GM19463 (cell line): Measurements from ENCODE around the gene ME3.
"Not testable (repeated sequence)": the region's sequence is repeated elsewhere in the genome, so short reads cannot be mapped to it uniquely, and the experiment has no call there.

Experiments used
- ATAC-seq: cut with Tn5 transposase; IDR thresholded peaks from one replicate; pipeline ENCODE4 v1.9.1; 2021; ENCODE audit warnings: mild to moderate bottlenecking, moderate library complexity; ENCODE audit not compliant: unreplicated experiment

Gene ME3

GRCh38 chr11:86442827-86443226 is 229.6 kb downstream of the ME3 start:
- ATAC-seq, result no peak

GRCh38 chr11:86442420-86442819 is 230.0 kb downstream of the ME3 start:
- no peak for ATAC-seq

GRCh38 chr11:86440843-86441242 is 231.6 kb downstream of the ME3 start:
- ATAC-seq, result no peak

GRCh38 chr11:86440305-86440716 is 232.1 kb downstream of the ME3 start:
- no peak for ATAC-seq

- no peak for ATAC-seq
These were observed 233.7 kb downstream of the ME3 start for GRCh38 chr11:86438685-86439084.

- ATAC-seq, result no peak
These were observed 236.7 kb downstream of the ME3 start for GRCh38 chr11:86435711-86436110.

GRCh38 chr11:86433361-86434095 is 238.9 kb downstream of the ME3 start:
- ATAC-seq, result not testable (repeated sequence)

GRCh38 chr11:86431258-86431657 is 241.2 kb downstream of the ME3 start:
- no peak for ATAC-seq

- ATAC-seq, result no peak
These were observed 245.0 kb downstream of the ME3 start for GRCh38 chr11:86427441-86427840.

- ATAC-seq, result not testable (repeated sequence)
These were observed 248.9 kb downstream of the ME3 start for GRCh38 chr11:86423488-86423887.

GRCh38 chr11:86422371-86422770 is 250.0 kb downstream of the ME3 start:
- ATAC-seq, result no peak

GRCh38 chr11:86421946-86422345 is 250.5 kb downstream of the ME3 start:
- ATAC-seq, result no peak

- ATAC-seq, result no peak
These were observed 253.5 kb downstream of the ME3 start for GRCh38 chr11:86418917-86419316.

GRCh38 chr11:86418513-86418912 is 253.9 kb downstream of the ME3 start:
- ATAC-seq, result no peak

- ATAC-seq, result no peak
These were observed 254.3 kb downstream of the ME3 start for GRCh38 chr11:86418106-86418505.

GRCh38 chr11:86416951-86417350 is 255.5 kb downstream of the ME3 start:
- not testable (repeated sequence) for ATAC-seq

- ATAC-seq, result no peak
These were observed 255.9 kb downstream of the ME3 start for GRCh38 chr11:86416494-86416893.

GRCh38 chr11:86415026-86415425 is 257.4 kb downstream of the ME3 start:
- no peak for ATAC-seq

- no peak for ATAC-seq
These were observed 258.4 kb downstream of the ME3 start for GRCh38 chr11:86414032-86414431.

- ATAC-seq, result no peak
These were observed 263.6 kb downstream of the ME3 start for GRCh38 chr11:86408845-86409244.

GRCh38 chr11:86403458-86403857 is 269.0 kb downstream of the ME3 start:
- ATAC-seq, result no peak

GRCh38 chr11:86398106-86398505 is 274.3 kb downstream of the ME3 start:
- no peak for ATAC-seq

GRCh38 chr11:86397351-86397750 is 275.1 kb downstream of the ME3 start:
- ATAC-seq, result no peak
